Hindlimb muscle (tissue), 1 donor: ENCODE data around the gene PCDHGC5. TPM values are rescaled to one million over a fixed set of nuclear protein-coding genes. Genes with fewer than 3 reads are reported as not detected.
A peak's percentile ranks its signal among the peaks of the same experiment; 100 is the strongest.

Experiments used
- DNase-seq: peaks from one replicate; pipeline ENCODE4 v3.0.0-alpha.2; 2013
- polyA plus RNA-seq: library from polyadenylated mRNA; unstranded; fragments of 120-200 nt; gene quantifications from one replicate; pipeline ENCODE4 v1.2.1, GENCODE V29; 2013; ENCODE audit not compliant: insufficient read length

The PCDHGC5 gene
- polyA plus RNA-seq, 1 donor = 1.1 TPM

- peak; percentile 89 for DNase-seq
These were observed 24.9 kb downstream of the PCDHGC5 start for GRCh38 chr5:141513627-141514329.

DNA sequence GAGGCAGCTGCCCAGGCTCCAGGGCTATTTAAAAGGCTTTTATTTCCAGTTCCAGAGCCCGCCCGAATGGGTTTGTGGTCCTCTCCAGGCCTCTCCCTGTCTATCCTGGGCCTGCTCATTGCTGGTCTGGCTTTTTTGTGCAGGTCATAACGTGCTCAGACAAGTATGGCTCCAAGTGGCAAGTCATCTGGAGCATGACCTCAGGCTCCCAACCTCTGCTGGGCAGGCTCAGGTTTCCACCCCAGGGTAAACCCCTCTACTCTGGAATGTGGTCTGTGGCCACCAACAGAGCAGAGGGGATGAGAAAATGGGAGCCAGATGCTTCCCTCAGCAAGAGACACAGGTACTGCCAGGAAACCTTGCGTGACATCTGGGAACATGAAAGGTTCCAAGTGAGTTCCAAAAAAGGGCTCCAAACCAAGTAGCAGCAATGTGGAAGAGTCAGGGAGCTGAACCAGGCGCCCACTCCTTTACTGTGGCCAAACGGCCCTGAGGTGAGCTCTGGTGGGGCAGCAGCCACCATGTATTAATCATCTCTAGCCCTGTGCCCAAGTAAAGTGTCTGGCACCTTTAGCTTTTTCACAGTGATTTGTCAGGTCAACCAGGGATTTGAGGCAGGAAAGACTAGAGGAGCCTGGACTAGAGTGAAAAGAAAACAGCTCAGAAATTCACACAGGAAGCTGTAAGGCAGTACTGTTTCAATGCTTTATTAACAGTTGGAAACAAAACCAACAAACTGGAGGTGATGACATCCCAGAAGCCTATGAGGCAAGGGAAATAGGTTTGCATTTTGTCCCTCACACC lies 25.7 kb downstream of the PCDHGC5 start:
- no peak for DNase-seq

DNA sequence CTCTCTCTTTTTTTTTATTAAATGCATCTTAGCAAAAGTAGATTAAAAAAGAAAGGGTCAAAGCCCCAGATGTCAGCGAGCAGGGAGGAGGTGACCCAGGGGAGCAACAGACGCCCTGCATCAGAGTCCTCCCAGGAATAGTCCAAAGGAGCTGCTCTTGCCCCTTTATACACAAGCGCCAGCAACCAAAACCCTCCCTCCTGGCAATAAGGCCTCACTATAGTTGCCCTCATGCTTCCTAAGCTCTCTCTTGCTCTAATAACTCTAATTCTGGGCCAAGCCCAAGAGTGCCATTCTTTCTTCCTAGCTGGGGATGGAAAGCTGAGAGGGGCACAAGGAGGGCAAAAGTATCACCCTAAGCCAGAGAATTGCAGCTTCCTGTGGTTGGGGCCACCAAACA lies 26.3 kb downstream of the PCDHGC5 start:
- DNase-seq = no peak

GRCh38 chr5:141515946-141516671 lies 27.2 kb downstream of the PCDHGC5 start:
- no peak for DNase-seq

DNA sequence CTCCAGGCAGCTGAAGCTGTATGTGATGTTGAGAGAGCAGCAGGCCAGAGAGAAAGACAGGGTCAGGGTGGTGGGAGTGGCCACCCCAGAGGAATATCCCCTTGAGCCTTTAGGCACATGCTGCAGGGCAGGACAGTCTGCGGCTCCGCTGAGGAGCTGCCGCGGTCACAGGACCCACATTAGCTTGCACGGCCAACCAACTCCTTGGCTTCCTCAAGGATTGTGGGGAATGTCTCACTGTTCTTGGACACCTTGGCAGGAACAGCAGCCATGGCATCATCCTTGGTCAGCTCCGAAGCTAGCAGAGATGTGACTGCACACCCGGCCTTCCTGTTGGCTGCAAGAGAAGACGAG lies 27.8 kb downstream of the PCDHGC5 start:
- no peak for DNase-seq

GRCh38 chr5:141517312-141517711 lies 28.4 kb downstream of the PCDHGC5 start:
- DNase-seq = no peak

DNA sequence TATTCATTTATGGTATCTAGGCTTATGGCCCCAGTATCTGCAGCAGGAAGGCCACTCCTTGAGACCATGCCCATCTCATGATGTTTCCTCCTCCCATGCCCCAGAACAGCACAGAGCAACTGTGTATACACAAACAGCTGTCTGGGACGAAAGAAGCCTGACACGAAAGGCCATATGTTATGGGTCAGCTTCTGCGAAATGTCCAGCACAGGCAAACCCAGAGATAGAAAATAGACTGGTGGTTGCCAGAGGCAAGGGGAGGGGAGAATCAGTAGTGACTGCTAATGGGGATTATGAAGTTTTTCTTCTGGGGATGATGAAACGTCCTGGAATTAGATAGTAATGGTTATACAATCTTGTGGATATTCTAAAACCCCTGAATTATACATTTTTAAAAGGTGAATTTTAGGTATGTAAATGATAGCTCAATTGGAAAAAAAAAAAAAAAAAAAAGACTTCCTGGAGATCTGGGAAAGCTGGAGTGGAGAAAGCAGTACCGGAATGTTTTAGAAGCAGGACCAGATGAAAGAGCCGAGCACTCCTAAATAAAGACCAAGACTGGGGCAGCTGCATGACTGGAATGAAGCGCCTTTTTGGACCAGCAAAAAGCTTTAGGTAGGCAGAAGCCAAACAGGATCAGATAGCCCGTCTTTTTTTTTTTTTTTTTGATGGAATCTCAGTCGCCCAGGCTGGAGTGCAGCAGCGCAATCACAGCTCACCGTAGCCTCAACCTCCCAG lies 29.2 kb downstream of the PCDHGC5 start:
- no peak for DNase-seq

DNA sequence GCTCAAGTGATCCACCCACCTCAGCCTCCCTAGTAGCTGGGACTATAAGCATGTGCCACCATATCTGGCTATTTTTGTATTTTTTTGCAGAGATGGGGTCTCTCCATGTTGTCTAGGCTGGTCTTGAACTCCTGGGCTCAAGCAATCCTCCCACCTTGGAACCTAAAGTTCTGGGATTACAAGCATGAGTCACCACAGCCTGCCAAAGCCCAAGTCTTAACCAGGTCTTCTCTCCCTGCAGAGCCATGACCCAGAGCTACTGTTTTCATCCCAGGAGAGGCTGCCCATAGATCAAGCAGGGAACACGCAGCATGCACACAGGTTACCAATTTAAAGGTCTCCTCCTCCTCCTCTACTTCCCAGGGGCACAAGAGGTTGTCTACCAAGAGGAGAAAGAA lies 29.7 kb downstream of the PCDHGC5 start:
- no peak for DNase-seq

DNA sequence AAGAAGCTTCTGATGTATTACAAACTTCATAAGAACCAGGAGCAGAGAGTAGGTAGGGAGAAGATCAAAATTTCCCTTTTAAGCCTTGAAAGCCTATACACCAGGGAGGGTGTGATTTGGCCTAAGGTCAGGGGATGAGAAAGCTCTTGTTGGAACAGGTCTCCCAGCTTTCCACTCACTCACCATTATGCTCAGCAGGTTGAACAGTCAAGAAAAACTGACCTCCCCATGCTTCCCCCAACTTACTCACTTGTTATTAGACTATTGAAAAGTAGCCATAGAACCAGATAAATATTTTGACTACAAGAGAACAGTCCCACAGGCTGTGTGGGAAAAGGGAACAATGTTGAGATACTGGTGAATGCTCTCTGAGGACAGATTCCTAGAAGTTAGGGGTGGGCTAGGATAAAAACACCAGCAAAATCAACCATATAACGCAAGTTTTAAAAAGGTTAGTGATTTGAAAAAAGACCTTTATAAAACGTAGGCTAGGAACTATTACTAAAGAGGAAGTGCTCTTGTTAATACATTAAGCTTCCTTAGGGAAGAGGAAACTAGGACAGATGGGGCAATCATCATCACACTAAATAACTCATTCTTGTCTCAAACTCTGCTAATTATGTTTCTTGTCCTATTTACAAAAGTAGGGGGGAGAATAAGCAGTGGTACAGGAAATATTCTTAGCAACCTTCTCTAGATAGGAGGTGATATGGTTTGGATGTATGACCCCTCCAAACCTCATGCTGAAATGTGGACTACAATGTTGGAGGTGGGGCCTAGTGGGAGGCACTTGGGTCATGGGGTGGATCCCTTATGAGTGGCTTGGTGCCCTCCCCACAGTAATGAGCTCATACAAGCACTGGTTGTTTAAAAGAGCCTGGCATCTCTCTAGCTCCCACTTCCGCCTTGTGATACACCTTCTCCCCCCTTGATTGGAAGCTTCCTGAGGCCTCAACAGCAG lies 31.0 kb downstream of the PCDHGC5 start:
- DNase-seq = no peak

GRCh38 chr5:141521244-141521781 lies 32.4 kb downstream of the PCDHGC5 start:
- DNase-seq = peak; percentile 76

GRCh38 chr5:141522301-141522700 lies 33.4 kb downstream of the PCDHGC5 start:
- DNase-seq = no peak

- DNase-seq = no peak
These were observed 35.1 kb downstream of the PCDHGC5 start for GRCh38 chr5:141523991-141524390.

DNA sequence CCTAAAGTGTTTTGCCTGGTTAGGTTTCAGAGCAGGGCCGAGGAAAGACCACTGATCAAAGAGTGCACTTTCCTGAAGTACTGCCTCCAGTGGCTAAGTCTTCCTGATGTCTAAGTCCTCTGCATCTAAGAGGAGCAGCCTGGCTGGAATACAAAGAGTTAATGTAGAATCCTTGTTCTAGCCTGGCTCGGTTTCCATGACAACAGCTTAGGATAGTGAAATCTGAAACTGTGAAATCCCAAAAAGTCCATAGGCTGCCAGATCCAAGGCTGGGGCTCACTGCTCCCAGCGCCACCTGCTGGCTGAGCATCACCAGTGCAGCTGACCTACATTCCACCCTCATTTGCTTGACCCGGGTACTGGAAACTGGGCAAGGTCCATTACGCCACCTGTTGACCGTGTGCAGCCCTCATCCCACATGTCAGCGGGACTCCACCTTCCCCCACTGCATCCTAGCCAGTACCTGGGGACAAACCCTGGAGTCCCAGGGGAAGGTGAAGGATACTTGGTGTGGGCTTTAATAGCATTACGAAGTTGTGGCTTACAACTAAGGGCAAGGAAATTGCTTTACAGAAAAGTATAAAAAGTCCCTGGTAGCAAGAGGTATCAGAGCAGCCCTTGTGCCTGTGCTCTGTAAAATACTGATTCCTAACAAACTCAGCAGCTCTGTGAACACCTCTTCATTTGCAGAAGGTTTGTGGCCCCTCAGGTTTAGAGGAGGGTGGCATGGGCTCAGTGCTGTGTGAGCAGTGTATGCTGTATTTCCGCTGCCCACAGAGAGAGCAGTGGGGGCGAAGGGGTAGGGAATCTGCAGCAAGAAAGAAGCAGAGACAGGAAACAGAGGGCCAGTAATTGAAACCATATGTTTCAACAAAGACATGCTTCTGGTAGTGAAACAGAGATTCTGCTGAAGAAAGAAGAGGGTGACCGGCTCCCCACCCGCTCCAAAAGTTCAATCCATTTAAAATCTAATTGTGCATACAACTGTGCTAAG lies 36.0 kb downstream of the PCDHGC5 start:
- DNase-seq = peak; percentile 96

DNA sequence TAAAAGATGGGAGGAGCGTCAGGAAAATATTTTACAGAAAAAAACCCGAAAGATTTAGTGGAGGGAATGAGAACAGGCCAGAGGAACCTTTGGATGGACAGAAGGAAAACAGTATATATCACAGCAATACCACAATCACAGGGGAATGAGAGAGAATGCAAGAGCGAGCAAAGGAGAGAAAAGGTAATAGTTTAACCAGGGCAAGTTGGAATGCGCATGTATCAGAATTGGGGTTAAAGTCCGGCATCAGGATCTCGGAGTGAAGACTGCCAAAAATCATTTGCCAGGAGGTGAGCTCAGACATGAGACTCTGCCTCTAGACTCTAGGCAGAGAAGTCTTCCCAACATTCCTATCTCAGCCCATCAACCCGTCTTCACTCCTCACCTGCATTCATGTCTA lies 36.8 kb downstream of the PCDHGC5 start:
- DNase-seq = no peak

- no peak for DNase-seq
These were observed 38.5 kb downstream of the PCDHGC5 start for GRCh38 chr5:141527426-141527825.

GRCh38 chr5:141528291-141528984 lies 39.6 kb downstream of the PCDHGC5 start:
- DNase-seq = peak; percentile 86

DNA sequence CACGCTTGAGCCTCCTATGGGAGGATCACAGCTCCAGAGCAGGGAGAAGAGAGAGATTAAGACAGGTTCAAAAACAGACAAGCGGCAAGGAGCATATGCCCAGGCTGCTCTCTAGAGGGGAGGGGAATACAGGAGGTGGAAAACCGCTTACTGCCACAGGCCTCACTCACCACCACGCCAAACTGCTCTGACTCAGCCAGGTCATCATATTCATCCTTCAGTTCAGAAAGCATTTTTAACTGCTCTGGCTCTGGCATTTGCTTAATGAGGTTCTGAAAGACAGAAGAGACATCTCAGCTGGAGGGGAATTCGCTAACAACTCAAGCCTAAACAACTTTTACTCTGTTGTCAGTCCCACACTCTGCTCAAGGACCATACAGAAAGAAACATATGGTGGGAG lies 40.1 kb downstream of the PCDHGC5 start:
- DNase-seq = no peak

- no peak for DNase-seq
These were observed 41.0 kb downstream of the PCDHGC5 start for GRCh38 chr5:141529873-141530272.

- no peak for DNase-seq
These were observed 43.8 kb downstream of the PCDHGC5 start for GRCh38 chr5:141532726-141533125.
